GM21576 (cell line): ENCODE data around the gene SLC1A4.
"Not testable (repeated sequence)": the region's sequence is repeated elsewhere in the genome, so short reads cannot be mapped to it uniquely, and the experiment has no call there.

ENCODE experiments used
- ATAC-seq: cut with Tn5 transposase; IDR thresholded peaks from one replicate; pipeline ENCODE4 v1.9.1; 2021; ENCODE audit warnings: mild to moderate bottlenecking, moderate library complexity; ENCODE audit not compliant: unreplicated experiment

Gene SLC1A4

GRCh38 chr2:64989126-64989981 lies at the start of gene SLC1A4:
TSS of gene SLC1A4 (plus strand) at chr2:64989399. CDS start at chr2:64989644, 245 bp downstream.
- peak; percentile 76 for ATAC-seq

GRCh38 chr2:64941143-64941542 lies 48.1 kb upstream of the SLC1A4 start:
- ATAC-seq = no peak

DNA sequence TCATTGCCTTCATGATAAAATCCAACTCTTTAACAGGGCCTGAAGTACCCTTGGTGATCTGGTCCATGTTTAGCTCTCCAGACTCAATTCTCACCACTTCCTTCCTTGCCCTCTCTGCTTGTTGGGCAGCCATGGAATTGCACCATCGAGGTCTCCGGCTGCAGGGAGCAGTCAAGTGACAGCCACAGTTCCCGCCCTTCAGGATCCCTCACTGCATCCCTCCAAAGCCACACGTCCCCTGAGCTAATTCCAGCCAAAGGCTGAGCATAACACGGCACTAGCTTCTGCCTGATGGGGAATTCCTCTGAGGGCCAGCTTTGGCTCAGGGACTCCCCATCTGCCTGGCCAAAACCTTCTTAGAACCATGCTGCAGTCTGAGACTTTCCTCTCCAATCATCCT lies 47.4 kb upstream of the SLC1A4 start:
- no peak for ATAC-seq

GRCh38 chr2:64942693-64943092 lies 46.5 kb upstream of the SLC1A4 start:
- ATAC-seq = no peak

GRCh38 chr2:64943387-64944150 lies 45.6 kb upstream of the SLC1A4 start:
- no peak for ATAC-seq

DNA sequence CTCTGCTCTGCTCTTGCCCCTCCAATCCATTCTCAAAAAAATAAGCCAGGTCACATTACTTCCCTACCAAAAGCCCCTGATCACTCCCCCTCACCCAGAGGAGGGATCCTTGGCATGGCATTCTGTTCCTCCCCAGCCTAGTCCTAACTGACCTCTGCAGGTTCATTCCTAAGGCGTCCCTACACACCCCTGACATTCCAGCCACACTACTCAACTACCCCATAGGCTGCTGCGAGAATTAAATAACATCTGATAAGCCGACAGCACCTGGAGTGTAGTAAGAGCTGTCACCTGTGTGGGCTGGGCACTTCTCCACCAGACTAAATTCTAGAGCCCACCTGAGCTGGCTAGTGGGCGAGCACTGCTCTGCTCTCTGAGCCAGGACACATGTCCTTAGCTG lies 44.7 kb upstream of the SLC1A4 start:
- no peak for ATAC-seq

GRCh38 chr2:64945973-64946768 lies 43.0 kb upstream of the SLC1A4 start:
- ATAC-seq = peak; percentile 90

- no peak for ATAC-seq
These were observed 42.4 kb upstream of the SLC1A4 start for GRCh38 chr2:64946769-64947247.

- ATAC-seq = no peak
These were observed 41.3 kb upstream of the SLC1A4 start for GRCh38 chr2:64947885-64948284.

DNA sequence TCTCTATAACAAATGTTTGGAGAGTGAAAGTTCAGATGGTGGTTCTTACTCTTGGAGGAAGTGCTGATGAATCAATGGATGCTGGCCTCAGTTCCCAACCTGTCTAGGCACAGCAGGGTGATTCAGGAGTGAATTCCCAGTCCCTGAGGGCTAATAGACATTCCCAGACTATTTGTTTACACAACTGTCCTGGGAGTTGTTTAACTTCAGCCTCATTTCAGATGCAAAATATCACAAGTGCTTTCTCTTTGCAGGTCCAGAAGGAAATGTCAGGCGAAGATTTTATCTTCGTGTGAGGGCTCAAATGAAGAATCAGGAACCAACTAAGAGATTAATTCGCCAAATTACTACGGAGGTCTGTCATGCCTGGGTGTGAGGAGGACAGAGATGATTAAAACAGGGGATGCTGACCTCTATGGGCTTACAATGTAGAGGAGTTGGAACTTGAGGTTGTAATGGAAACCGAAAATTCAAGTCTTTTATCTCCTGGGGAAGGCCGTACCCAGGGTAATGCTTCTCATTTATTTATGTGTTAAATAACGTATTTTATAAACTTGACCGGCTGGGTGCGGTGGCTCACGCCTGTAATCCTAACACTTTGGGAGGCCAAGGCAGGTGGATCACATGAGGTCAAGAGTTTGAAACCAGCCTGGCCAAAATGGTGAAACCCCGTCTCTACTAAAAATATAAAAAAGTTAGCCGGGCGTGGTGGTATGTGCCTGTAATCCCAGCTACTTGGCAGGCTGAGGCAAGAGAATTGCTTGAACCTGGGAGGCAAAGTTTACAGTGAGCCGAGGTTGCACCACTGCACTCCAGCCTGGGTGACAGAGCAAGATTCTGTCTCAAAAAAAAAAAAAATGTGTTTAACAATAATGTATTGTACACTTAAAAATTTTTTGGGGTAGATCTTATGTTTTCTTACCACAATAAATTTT lies 38.7 kb upstream of the SLC1A4 start:
- ATAC-seq = no peak

- no peak for ATAC-seq
These were observed 37.8 kb upstream of the SLC1A4 start for GRCh38 chr2:64951306-64951953.

- no peak for ATAC-seq
These were observed 37.1 kb upstream of the SLC1A4 start for GRCh38 chr2:64952096-64952495.

- ATAC-seq = no peak
These were observed 36.4 kb upstream of the SLC1A4 start for GRCh38 chr2:64952511-64953482.

DNA sequence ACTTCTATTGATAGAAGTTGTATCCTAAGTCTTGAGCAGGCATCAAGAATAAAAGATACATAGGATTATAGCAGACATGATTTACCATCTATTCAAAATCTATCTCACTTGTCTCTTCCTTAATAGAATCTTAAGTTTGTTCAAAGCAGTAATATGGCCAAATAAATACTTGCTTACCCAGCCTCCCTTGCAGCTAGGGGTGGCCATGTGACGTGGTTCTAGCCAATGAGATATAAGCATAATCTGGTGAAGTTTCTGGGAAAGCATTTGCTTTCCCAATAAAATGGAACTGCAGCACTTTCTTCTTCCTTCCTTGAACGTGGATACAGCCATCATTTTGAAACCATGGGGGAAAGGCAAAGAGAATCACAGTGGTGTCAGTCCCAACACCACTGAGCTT lies 33.7 kb upstream of the SLC1A4 start:
- ATAC-seq = no peak

- ATAC-seq = no peak
These were observed 31.9 kb upstream of the SLC1A4 start for GRCh38 chr2:64957109-64957903.

DNA sequence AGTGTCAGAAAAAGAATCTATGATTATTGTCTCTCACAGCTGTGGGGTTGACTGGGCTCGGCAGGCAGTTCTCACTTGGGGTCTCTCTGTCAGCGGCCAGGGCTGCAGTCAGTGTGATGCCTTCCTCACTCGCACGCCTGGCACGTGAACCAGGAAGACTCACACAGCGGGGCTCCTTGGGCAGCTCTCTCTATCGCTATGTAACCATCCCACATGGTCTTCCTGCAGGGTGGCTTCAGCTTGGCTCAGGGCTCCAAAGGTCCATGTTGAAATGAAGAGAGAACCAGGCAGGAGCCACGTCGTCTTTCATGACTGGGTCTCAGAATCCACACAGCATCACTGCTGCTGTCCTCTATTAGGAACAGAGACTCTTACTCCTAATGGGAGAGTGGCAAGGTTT lies 30.6 kb upstream of the SLC1A4 start:
- no peak for ATAC-seq

- no peak for ATAC-seq
These were observed 28.4 kb upstream of the SLC1A4 start for GRCh38 chr2:64960819-64961218.

- not testable (repeated sequence) for ATAC-seq
These were observed 26.1 kb upstream of the SLC1A4 start for GRCh38 chr2:64963138-64963537.
